Epidermal melanocyte (primary cell): Measurements from ENCODE around the gene ZFPM1.

Experiments
- DNase-seq: peaks from one replicate; pipeline ENCODE4 v3.0.0; 2011; ENCODE audit warnings: low spot score; ENCODE audit not compliant: insufficient read length

ZFPM1 gene

DNA sequence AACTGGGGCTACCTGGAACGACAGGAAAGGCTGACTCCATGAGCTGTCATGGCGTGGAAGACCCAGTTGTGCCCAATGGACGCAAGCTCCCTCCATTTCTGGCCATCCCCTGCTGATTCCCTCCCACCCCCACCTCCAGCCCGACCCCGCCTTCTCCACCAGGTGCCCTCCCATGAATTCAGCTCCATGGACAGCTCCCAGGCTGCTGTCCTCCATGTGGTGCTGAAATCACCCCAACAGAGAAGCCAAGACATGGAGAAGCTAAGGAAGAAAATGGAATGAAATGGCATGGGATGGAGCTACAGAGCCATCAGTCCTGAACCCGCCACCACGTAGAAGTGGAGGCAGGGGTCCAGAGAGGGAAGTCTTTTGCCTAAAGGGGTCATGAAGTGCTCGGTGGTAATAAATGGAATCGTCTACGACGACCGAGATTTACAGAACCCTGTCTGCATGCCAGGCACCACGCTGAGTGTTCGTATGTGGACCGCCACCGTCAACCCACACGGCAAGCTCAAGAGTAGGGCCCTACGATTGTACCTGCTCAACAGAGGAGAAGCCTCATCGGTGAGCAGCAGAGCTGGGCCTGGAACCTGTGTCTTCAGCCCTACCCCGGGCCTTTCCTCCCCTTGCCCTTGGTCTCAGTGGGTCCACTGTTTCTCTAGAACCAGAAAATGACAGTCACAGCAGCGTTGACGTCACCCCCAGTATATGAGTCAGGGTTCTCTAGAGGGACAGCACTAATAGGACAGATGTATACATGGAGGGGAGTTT, 107.8 kb downstream of the ZFPM1 start:
- no peak for DNase-seq

DNA sequence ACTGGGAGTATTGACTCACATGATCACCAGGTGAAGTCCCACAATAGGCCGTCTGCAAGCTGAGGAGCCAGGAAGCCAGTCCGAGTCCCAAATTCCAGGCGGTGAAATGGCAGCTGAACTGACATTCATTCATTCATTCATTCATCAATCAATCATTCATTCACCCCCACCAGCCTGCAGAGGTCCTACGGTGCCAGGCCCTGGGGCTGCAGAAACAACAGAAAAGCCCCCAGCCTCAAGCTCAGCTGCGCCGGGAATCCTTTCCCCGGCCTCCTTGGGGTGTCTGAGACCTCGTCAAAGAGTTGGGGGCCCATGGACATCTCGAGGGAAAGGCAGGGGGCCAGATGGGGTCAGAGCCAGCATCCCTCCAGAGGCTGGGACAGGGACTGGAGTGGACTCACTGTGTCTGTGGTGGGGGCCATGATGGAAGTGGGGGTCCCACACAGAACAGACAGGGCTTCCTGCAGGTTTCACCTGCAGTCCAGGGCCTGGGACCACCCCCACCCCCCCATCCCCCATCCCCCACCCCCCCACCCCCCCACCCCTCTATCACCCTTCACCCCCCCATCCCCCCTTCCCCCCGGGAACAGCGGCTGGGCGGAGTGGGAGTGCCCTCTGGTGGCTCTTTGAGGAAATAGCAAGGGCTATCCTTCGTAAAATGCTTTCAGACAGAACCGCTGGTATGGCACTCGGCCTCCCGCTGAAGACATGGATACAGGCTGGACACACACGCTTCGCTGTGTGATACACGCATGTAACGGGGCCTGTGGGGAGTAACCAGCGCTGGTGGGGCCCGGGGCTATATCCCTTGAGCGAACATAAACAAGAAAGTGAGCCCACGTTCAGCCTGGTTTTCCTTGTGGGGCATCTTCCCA, 108.6 kb downstream of the ZFPM1 start:
- peak; percentile 75 for DNase-seq

DNA sequence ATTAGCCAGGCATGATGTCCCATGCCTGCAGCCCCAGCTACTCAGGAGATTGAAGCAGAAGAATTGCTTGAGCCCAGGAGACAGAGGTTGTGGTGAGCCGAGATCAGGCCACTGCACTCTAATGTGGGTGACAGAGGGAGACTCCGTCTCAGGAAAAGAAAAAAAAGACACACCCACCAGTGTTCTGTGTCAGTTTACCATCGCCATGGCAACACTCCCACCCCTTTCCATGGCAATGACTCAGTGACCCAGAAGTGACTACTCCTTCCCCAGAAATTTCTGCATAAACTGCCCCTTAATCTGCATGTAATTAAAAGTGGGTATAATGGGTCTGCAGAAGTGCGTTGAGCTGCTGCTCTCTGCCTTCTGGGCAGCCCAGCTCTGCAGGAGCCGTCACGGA, 113.1 kb downstream of the ZFPM1 start:
- no peak for DNase-seq

DNA sequence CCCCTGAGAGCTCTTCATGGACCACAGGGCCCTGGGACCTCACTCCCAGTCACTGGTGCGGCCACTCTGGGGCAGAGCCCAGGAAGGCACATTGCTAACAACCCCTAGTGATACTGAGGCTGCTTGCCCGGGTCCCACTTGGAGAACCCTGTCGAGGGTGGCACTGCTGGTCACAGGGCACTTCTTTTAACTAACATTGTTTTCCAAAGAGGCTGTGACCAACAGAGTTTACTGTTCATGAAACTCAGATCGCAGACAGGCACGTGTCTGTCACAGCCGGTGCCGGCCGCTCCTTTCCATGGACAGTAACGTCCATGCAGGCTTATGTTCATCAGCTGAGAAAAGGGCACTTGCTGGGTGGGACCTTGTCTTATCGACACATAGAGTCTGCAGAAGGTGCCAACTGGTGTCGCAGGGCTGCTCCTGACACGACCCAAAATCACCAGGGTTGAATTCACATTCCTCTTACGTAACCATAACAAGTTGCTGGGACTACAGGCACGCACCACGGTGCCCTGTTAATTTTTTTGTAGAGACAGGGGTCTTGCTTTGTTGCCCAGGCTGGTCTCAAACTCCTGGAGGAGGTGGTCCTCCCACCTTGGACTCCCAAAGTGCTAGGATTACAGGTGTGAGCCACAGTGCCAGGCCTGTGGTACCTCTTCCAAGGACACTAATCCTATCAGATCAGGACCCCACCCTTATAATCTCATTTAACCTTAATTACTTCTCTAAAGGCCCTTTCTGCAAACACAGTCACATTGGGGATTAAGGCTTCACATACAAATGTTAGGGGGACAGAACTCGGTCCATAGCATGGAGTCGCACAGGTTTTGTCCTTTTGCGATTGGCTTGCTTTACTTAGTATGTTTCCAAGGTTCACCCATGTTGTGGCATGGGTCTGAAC, 115.9 kb downstream of the ZFPM1 start:
- DNase-seq: no peak

DNA sequence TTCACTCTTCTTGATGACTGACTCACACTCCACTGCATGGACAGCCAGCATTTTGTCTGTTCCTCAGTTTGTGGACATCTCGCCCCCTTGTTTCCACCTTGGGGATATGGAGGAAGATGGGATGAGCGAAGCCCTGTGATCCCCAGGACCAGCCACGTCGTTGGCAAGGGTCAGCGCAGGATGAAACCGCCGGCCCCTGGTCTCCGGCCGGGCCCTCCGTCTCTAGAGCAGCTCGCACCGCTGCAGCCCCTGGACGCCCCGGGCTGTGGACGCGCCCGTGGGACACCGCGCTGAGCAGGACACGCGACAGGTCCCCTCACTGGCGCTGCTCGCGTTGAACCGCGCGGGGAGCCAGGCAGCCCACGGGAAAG, 116.5 kb downstream of the ZFPM1 start:
- no peak for DNase-seq

DNA sequence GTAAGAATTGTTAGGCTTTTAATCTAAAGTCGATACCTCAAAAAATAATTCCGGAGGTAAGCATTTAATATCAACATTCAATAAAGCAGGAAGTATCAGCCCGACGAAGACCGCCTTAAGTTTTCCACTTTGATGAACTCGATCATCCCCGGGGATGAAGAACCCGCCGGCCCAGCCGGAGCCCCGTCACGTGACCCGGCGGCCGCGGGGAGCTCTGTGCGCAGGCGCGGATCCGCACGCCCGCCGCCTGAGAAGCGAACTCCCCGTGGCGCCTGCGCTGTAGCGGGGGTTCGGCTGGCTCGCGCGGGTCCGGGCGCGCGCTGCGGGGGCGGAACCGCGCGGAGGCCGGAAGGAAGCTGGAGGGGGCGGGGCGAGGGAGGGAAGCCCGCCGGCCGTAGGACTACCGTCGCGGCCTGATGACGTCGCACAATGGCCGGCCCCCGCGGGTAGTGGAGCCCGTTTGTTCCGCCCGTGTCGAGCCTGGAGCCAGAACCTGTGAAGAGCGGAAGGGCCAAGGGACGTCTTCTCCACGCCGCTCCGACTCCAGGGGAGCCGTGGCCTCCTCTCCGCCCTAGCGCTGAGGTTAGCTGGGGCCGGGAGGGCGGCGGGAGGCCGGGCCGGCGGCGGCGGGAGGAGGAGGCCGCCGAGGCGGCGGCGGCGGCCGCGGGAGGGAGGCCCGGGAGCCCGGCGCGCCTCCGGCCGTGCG, 117.1 kb downstream of the ZFPM1 start, which contains the start of gene ZC3H18:
TSS of gene ZC3H18 (plus strand) at position 419 of the 706 bp plus-strand sequence. CDS start 6,721 bp downstream, outside the sequence.
- DNase-seq: peak; percentile 93

DNA sequence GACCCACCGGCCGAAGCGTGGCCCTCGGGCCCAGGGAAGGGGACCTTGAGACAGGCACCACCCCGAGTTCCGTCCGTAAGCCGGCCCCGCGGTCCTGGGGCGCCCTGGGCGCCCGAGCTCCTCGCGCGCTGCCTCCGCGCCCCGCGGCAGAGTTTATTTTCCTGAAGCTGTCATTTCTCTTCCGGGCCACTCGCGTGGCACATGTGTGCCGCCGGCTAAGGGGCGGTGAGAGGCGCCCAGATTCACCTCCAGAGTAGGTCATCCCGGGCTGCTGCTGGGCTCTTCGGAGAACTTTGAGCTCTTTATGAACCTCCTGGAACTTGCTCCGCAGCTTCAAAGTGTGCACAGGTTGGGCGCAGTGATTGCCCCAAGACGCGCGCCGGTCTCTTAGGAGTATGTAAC, 117.6 kb downstream of the ZFPM1 start:
- DNase-seq: no peak

DNA sequence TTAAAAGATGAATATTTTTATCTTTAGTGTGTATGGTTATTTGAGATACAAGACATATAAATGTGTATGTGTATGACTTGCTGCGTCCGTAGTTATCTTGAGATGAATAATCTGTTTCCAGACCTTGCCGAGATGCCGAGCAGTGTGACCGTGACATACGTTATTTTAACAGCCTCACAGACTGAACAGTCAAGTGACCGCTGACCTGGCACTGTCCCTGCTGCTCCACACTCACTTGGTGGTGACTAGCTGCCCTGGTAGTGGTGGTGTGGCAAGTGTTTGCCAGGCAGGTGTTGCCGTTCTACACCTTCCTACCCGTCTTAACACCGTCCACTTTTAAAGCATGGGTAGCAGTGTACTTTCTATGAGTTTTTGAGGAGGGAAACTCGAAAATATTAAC, 122.2 kb downstream of the ZFPM1 start:
- DNase-seq: no peak

DNA sequence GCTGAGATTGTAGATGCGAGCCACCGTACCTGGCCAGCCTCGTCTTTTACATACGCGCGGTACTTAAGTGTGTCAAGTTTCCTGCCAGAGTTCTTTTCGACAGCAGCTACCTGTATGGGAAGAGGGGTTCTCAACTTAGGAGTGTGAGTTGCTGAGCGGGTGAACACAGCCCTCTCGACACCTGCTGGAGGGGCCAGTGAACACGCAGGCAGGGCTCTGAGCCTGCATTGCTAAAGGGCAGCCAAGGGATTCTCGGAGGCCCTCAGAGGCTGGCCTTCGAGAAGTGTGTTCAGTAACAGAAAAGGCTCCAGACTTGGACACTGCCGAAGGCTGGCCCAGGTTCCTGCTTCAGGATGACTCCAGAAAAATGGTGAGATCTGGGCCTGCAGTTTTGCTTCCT, 123.2 kb downstream of the ZFPM1 start:
- DNase-seq: no peak

DNA sequence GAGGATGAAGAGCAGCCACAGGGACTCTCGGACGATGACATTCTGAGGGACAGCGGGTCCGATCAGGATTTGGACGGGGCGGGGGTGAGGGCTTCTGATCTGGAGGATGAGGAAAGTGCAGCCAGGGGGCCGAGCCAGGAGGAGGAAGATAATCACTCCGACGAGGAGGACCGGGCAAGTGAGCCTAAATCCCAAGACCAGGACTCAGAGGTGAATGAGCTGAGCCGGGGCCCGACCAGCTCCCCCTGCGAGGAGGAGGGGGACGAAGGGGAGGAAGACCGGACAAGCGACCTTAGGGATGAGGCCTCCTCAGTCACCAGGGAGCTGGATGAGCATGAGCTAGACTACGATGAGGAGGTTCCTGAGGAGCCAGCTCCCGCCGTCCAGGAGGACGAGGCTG, 124.1 kb downstream of the ZFPM1 start:
- no peak for DNase-seq

DNA sequence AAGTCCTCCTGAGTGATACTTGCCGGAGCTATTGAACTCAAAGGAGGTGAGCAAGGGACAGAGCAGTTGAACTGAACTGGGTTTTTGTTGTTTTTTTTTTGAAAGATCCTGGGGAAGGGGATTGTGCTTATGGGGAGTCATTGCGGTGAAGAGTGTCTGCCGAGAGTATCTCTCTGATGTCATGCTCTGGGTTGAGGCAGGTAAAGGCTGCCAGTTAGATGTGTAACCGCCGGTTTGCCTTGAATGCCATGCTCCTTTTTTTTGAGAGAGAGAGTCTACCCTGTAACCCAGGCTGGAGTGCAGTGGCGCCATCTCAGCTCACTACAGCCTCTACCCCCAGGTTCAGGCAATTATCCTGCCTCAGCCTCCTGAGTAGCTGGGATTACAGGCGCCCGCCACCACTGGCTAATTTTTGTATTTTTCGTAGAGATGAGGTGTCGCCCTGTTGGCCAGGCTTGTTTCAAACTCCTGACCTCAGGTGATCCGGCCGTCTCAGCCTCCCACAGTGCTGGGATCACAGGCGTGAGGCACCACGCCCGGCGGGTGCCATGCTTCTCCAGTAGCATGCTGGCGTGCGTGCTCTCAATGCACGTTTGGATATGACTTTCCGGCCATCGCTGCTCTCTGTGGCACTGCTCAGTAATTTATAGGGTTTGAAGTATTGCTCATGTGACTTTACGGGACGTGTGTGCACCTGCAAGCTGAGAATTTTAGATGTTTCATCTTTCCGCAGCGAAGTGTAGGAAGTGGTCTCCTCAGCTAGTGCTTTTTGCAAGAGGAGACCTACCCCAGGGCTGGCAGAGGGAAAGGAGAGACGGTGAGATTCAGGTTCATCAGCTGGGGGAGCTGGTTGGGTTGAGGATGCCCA, 125.6 kb downstream of the ZFPM1 start:
- DNase-seq: no peak

DNA sequence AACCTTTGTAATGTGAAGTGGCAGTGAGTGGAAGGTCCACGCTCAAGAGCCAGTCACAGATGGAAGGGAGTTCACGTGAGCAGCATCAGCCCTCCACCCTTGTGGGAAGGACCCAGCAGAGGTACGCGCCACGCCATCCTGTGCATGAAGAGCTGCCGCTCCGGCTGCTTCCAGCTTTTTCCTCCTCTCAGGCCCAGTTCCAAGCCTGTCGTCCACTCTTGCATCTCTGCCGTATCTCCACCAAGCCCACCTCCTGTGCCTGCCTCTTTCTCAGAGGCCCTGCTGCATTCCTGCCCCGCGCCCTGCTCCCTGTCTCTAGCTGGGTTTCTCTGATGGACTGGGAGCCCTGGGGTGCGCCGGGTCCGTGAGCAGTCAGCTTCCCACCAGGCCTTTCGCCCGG, 127.3 kb downstream of the ZFPM1 start:
- DNase-seq: no peak

DNA sequence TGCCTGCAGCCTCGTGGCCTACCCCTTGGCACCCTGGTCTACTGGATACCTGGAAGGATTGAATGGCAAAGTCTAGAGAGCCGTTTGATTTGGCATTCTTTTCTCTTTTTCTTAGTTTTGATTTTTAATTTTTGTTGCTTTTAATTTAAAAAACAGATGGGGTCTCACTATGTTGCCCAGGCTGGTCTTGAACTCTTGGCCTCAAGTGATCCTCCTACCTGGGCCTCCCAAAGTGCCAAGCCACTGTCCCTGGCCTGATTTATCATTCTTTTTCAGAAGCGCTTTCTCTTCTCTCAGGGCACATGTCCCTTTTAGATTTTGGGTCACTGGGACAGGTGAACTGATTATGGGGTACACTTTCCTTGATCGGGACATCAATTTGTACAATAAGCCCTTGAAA, 128.0 kb downstream of the ZFPM1 start:
- DNase-seq: no peak

DNA sequence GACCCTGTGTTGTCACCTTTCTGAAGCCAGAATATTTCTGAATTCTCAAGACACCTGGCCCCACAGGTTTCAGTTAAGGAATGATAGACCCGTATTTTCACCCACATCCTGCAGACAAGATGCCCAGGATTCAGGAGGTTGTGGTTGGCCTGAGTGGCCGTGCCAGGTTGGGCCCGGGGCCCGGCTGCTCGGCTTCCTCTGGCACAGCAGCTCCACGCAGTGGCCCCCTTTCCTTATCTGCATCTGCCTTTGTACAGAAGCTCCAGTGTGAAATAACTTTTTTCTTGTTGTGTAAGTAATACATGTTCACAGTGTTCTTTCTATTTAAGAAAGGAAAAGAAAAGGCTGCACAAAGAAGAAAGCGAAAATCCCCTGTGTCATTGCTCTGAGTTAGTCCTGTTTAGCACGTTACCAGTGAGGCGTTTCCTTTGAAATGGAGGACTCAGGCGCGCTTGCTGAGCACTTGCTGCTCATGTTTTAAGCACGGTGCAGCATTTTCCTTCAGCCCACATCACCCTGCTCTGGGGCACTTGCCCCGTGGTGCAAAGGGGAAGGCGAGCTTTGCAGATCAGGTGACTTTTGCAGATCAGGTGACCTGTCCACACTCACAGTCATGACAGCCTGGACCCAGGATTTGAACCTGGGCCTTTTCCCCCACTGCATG, 130.0 kb downstream of the ZFPM1 start:
- no peak for DNase-seq

DNA sequence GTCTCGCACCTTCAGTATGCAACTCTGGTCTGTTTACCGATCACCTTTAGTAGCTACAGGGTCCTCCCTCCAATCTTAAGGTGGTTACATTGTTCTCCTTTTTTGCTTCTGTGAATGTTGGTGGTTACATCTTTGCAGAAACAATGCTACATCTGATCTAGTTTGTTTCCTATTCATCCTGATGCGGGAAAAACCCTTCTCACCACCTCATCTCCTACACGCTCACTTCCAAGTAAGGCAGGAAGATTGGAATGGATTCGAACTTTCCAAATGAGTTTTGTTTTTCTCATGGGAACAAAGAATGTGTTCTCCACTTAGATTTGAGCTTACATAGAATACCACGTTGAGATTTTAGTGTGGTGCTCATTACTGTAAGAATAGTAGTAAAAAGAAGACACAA, 131.6 kb downstream of the ZFPM1 start:
- DNase-seq: no peak

DNA sequence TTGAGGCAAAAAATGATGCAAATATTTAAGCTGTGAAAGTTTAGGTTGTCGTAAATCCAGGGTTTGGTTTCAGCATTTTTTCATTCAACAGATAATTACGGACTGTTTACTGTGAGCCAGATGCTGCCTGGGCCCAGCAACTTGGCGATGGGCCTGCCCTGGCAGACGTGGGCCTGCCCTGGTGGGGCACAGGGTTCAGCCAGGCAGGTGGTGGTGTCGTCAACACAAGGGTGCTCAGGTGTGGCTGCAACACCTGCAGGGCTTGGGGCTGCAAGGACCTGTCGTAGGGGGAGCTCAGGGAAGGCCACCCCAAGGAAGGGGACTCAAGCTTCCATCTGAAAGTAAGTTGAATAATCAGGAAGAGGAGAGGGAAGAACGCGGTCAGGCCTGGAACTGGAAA, 132.2 kb downstream of the ZFPM1 start:
- no peak for DNase-seq

DNA sequence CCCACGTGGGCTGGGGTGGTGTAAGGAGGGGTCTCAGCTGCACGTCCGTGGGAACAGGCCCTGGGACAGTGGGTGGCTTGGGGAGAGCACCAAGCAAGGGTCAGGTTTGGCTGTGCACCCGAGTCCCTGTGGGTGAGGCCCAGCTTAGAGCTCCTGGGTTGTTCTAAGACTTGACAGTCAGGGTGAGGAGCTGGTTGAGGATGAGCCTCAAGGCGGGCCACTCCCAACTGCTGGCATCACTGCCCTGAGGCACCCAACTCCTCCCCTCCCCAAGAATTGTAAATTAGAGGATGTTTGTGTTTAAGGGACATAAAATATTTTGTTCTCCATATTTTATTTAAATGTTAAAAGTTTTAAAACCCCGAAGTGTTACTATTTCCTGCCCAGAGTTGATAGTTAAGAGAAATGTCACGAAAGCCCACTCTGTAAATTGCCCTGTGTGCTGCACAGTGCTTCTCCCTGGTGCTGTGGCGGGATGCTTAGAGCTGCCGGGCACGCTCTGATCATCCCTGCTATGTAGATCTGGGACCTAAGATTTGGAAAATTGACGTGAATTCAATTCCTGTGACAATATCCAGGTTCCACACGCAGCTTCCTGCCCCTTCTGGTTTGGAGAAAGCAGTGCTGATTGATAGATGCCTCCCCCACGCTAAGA, 133.0 kb downstream of the ZFPM1 start:
- DNase-seq: no peak
